ENCODE data around the gene OSBPL8.
"Not testable (repeated sequence)": the region's sequence is repeated elsewhere in the genome, so short reads cannot be mapped to it uniquely, and the experiment has no call there.

Gene OSBPL8

DNA sequence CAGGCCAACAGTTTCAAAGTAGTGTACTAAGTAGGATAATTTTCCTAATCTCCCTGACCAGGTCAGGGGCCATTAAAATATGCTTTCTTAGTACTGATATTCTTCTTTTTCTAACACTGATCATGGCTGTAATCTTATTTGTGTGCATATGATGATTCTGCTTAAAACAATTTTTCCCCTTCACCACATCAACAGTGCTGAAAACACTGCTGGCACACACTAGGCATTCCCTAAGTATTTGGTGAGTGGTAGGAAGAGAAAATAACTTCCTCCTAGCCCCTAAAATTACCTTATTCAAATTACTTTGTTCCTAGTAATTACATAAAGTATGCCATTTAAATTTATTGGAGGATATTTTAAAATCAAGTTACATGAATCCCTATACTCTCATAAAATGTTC, 161.5 kb downstream of the OSBPL8 start:
- Histone ChIP-seq H3K9me3 (ENCODE audit: control insufficient read depth, low read length) (no peaks in the 10 kb centered on the region), H3K27ac (ENCODE audit: low read depth, low read length, severe bottlenecking) (no peak overlapping the region), H3K36me3 (ENCODE audit: control insufficient read depth, insufficient read depth, low read length) (peaks cover 39% of the 10 kb centered on the region), H3K4me1 (ENCODE audit: control insufficient read depth, insufficient read depth, low read length, poor library complexity, severe bottlenecking) (no peaks in the 10 kb centered on the region), H3K4me3 (ENCODE audit: extremely low read depth, insufficient read depth, low read length, poor library complexity, severe bottlenecking) (no peak overlapping the region)

- H3K27ac ChIP-seq (ENCODE audit: low read depth, low read length, severe bottlenecking), result no peak overlapping the region
- H3K36me3 ChIP-seq (ENCODE audit: control insufficient read depth, insufficient read depth, low read length), result peaks cover 40% of the 10 kb centered on the region
- no peak overlapping the region for H3K4me3 ChIP-seq (ENCODE audit: extremely low read depth, insufficient read depth, low read length, poor library complexity, severe bottlenecking)
- H3K4me1 ChIP-seq (ENCODE audit: control insufficient read depth, insufficient read depth, low read length, poor library complexity, severe bottlenecking), result no peaks in the 10 kb centered on the region
- H3K9me3 ChIP-seq (ENCODE audit: control insufficient read depth, low read length), result no peaks in the 10 kb centered on the region
- WGBS, 2 experiments (ENCODE audit: insufficient coverage in 2 of 2), result no CpG with 5 or more reads among the region's 1 CpG
These were observed 168.1 kb downstream of the OSBPL8 start for GRCh38 chr12:76391461-76391860.

- Histone ChIP-seq H3K9me3 (ENCODE audit: control insufficient read depth, low read length) (no peaks in the 10 kb centered on the region), H3K36me3 (ENCODE audit: control insufficient read depth, insufficient read depth, low read length) (peaks cover 51% of the 10 kb centered on the region), H3K4me3 (ENCODE audit: extremely low read depth, insufficient read depth, low read length, poor library complexity, severe bottlenecking) (no peak overlapping the region), H3K27ac (ENCODE audit: low read depth, low read length, severe bottlenecking) (no peak overlapping the region), H3K4me1 (ENCODE audit: control insufficient read depth, insufficient read depth, low read length, poor library complexity, severe bottlenecking) (no peaks in the 10 kb centered on the region)
- WGBS, 2 experiments (ENCODE audit: insufficient coverage in 2 of 2), result 80% methylated on average over 1 of the region's 2 CpGs; no CpG with 5 or more reads in 1 of the 2 experiments
These were observed 172.0 kb downstream of the OSBPL8 start for GRCh38 chr12:76387614-76388013.

- peaks cover 36% of the 10 kb centered on the region for H3K36me3 ChIP-seq (ENCODE audit: control insufficient read depth, insufficient read depth, low read length)
- no peaks in the 10 kb centered on the region for H3K9me3 ChIP-seq (ENCODE audit: control insufficient read depth, low read length)
- H3K27ac ChIP-seq (ENCODE audit: low read depth, low read length, severe bottlenecking), result no peak overlapping the region
- H3K4me1 ChIP-seq (ENCODE audit: control insufficient read depth, insufficient read depth, low read length, poor library complexity, severe bottlenecking), result no peaks in the 10 kb centered on the region
- WGBS, 2 experiments (ENCODE audit: insufficient coverage in 2 of 2), result 78 to 86% methylated on average over 2 of the region's 2 CpGs
- H3K4me3 ChIP-seq (ENCODE audit: extremely low read depth, insufficient read depth, low read length, poor library complexity, severe bottlenecking), result no peak overlapping the region
These were observed 175.0 kb downstream of the OSBPL8 start for GRCh38 chr12:76384560-76384959.

DNA sequence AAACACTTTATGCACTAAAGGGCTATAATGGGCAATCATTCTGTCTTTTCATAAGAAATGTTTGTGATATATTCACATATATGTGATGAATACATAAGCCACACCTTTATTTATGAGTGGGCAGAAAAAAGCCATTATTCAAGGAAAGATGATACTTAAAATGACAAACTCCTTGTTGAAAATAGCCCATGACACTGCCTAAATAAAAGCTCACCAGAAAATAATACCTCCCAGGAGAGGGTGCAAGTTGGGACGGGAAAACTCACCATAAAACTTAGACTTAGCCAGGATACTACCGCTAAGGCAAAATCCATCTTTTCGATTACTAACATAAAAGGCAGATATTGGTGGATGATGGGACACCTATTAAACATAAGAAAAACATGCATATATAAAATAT, 175.6 kb downstream of the OSBPL8 start:
- H3K27ac ChIP-seq (ENCODE audit: low read depth, low read length, severe bottlenecking), result no peak overlapping the region
- H3K4me1 ChIP-seq (ENCODE audit: control insufficient read depth, insufficient read depth, low read length, poor library complexity, severe bottlenecking), result no peaks in the 10 kb centered on the region
- WGBS, 2 experiments (ENCODE audit: insufficient coverage in 2 of 2), result no CpG with 5 or more reads among the region's 3 CpGs
- H3K9me3 ChIP-seq (ENCODE audit: control insufficient read depth, low read length), result no peaks in the 10 kb centered on the region
- no peak overlapping the region for H3K4me3 ChIP-seq (ENCODE audit: extremely low read depth, insufficient read depth, low read length, poor library complexity, severe bottlenecking)
- H3K36me3 ChIP-seq (ENCODE audit: control insufficient read depth, insufficient read depth, low read length), result peaks cover 30% of the 10 kb centered on the region

- Histone ChIP-seq H3K4me3 (ENCODE audit: extremely low read depth, insufficient read depth, low read length, poor library complexity, severe bottlenecking) (no peak overlapping the region), H3K36me3 (ENCODE audit: control insufficient read depth, insufficient read depth, low read length) (peaks cover 26% of the 10 kb centered on the region), H3K27ac (ENCODE audit: low read depth, low read length, severe bottlenecking) (no peak overlapping the region), H3K4me1 (ENCODE audit: control insufficient read depth, insufficient read depth, low read length, poor library complexity, severe bottlenecking) (no peaks in the 10 kb centered on the region), H3K9me3 (ENCODE audit: control insufficient read depth, low read length) (no peaks in the 10 kb centered on the region)
- no CpG with 5 or more reads among the region's 1 CpG for WGBS, 2 experiments (ENCODE audit: insufficient coverage in 2 of 2)
These were observed 180.3 kb downstream of the OSBPL8 start for GRCh38 chr12:76379261-76379660.

DNA sequence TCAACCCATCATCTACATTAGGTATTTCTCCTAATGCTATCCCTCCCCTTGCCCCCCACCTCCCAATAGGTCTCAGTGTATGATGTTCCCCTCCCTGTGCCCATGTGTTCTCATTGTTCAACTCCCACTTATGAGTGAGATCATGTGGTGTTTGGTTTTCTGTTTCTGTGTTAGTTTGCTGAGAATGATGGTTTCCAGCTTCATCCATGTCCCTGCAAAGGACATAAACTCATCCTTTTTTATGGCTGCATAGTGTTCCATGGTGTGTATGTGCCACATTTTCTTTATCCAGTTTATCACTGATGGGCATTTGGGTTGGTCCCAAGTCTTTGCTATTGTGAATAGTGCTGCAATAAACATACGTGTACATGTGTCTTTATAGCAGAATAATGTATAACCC, 182.7 kb downstream of the OSBPL8 start:
- H3K36me3 ChIP-seq (ENCODE audit: control insufficient read depth, insufficient read depth, low read length), result peaks cover 31% of the 10 kb centered on the region
- not testable (repeated sequence) for H3K4me3 ChIP-seq (ENCODE audit: extremely low read depth, insufficient read depth, low read length, poor library complexity, severe bottlenecking); H3K9me3 ChIP-seq (ENCODE audit: control insufficient read depth, low read length); H3K4me1 ChIP-seq (ENCODE audit: control insufficient read depth, insufficient read depth, low read length, poor library complexity, severe bottlenecking); H3K27ac ChIP-seq (ENCODE audit: low read depth, low read length, severe bottlenecking)
- no CpG with 5 or more reads among the region's 1 CpG for WGBS, 2 experiments (ENCODE audit: insufficient coverage in 2 of 2)

DNA sequence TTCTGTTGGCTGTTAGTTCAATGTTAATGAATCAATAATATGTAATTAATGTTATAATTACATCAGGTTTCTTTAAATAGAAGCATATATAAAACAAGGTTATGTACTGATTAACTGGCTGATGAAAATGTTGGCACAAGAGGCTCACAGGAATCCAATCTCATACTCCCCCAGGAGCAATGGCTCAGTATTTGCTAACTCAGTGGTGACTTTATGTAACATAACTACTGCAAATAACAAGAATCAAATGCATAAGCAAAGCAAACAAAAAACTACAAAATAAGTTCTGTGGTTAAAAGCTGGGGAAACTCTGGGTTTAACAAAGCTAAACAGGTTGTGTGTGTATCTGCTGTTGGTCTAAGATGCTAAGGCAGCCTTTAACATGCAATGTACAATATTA, 183.6 kb downstream of the OSBPL8 start:
- no peak overlapping the region for H3K4me3 ChIP-seq (ENCODE audit: extremely low read depth, insufficient read depth, low read length, poor library complexity, severe bottlenecking)
- H3K36me3 ChIP-seq (ENCODE audit: control insufficient read depth, insufficient read depth, low read length), result peaks cover 31% of the 10 kb centered on the region
- H3K9me3 ChIP-seq (ENCODE audit: control insufficient read depth, low read length), result no peaks in the 10 kb centered on the region

DNA sequence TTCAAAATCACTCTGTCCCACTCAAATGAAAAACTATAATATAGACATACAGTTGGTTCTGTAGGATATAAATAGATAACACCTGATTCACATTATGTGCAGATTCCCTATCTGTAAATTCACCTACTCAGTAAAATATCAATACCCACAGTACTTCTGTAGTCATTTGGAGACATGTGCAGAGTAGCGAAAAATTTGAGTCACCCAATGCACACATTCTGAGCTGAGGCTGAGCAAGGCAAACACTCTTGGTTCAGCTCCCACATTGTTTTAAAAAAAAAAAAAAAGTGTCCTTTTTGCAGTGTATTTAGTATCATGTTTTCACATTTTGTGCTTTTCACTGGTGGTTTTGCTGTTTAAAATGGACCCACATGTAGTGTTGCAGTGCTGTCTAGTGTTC, 184.1 kb downstream of the OSBPL8 start:
- no CpG with 5 or more reads among the region's 1 CpG for WGBS, 2 experiments (ENCODE audit: insufficient coverage in 2 of 2)
- Histone ChIP-seq H3K4me1 (ENCODE audit: control insufficient read depth, insufficient read depth, low read length, poor library complexity, severe bottlenecking) (no peaks in the 10 kb centered on the region), H3K9me3 (ENCODE audit: control insufficient read depth, low read length) (no peaks in the 10 kb centered on the region), H3K27ac (ENCODE audit: low read depth, low read length, severe bottlenecking) (no peak overlapping the region), H3K36me3 (ENCODE audit: control insufficient read depth, insufficient read depth, low read length) (peaks cover 35% of the 10 kb centered on the region), H3K4me3 (ENCODE audit: extremely low read depth, insufficient read depth, low read length, poor library complexity, severe bottlenecking) (no peak overlapping the region)

More for the DNA sequence above, 183.6 kb downstream of the OSBPL8 start:
- H3K4me1 ChIP-seq (ENCODE audit: control insufficient read depth, insufficient read depth, low read length, poor library complexity, severe bottlenecking), result no peaks in the 10 kb centered on the region
- no peak overlapping the region for H3K27ac ChIP-seq (ENCODE audit: low read depth, low read length, severe bottlenecking)

- Histone ChIP-seq H3K9me3 (ENCODE audit: control insufficient read depth, low read length) (no peaks in the 10 kb centered on the region), H3K27ac (ENCODE audit: low read depth, low read length, severe bottlenecking) (no peak overlapping the region), H3K4me3 (ENCODE audit: extremely low read depth, insufficient read depth, low read length, poor library complexity, severe bottlenecking) (no peak overlapping the region), H3K36me3 (ENCODE audit: control insufficient read depth, insufficient read depth, low read length) (peaks cover 42% of the 10 kb centered on the region), H3K4me1 (ENCODE audit: control insufficient read depth, insufficient read depth, low read length, poor library complexity, severe bottlenecking) (no peaks in the 10 kb centered on the region)
- 100% methylated on average over 1 of the region's 1 CpG for WGBS, 2 experiments (ENCODE audit: insufficient coverage in 2 of 2)
These were observed 185.1 kb downstream of the OSBPL8 start for GRCh38 chr12:76374386-76375020.

- no peaks in the 10 kb centered on the region for H3K9me3 ChIP-seq (ENCODE audit: control insufficient read depth, low read length)
- no peak overlapping the region for H3K4me3 ChIP-seq (ENCODE audit: extremely low read depth, insufficient read depth, low read length, poor library complexity, severe bottlenecking)
- no CpG with 5 or more reads among the region's 1 CpG for WGBS, 2 experiments (ENCODE audit: insufficient coverage in 2 of 2)
- H3K4me1 ChIP-seq (ENCODE audit: control insufficient read depth, insufficient read depth, low read length, poor library complexity, severe bottlenecking), result no peaks in the 10 kb centered on the region
- no peak overlapping the region for H3K27ac ChIP-seq (ENCODE audit: low read depth, low read length, severe bottlenecking)
- H3K36me3 ChIP-seq (ENCODE audit: control insufficient read depth, insufficient read depth, low read length), result peaks cover 66% of the 10 kb centered on the region
These were observed 191.3 kb downstream of the OSBPL8 start for GRCh38 chr12:76368230-76368629.

Data from mesodermal cell (in vitro differentiated cells).